ENCODE data around the gene GPC5.
A peak's percentile ranks its signal among the peaks of the same experiment; 100 is the strongest.

Gene GPC5

GRCh38 chr13:92017737-92018136 lies 619.3 kb downstream of the GPC5 start:
- no peak for DNase-seq (ENCODE audit: low read depth)

- DNase-seq (ENCODE audit: low read depth), result no peak
These were observed 630.3 kb downstream of the GPC5 start for GRCh38 chr13:92028695-92029094.

GRCh38 chr13:92029641-92030040 lies 631.2 kb downstream of the GPC5 start:
- no peak for DNase-seq (ENCODE audit: low read depth)

- no peak for DNase-seq (ENCODE audit: low read depth)
These were observed 640.5 kb downstream of the GPC5 start for GRCh38 chr13:92038905-92039304.

- DNase-seq (ENCODE audit: low read depth), result no peak
These were observed 644.1 kb downstream of the GPC5 start for GRCh38 chr13:92042522-92042921.

- DNase-seq (ENCODE audit: low read depth), result no peak
These were observed 645.9 kb downstream of the GPC5 start for GRCh38 chr13:92044351-92044750.

GRCh38 chr13:92054389-92054788 lies 656.0 kb downstream of the GPC5 start:
- no peak for DNase-seq (ENCODE audit: low read depth)

GRCh38 chr13:92074658-92075057 lies 676.2 kb downstream of the GPC5 start:
- DNase-seq (ENCODE audit: low read depth), result no peak

- peak; percentile 4 for DNase-seq (ENCODE audit: low read depth)
These were observed 699.0 kb downstream of the GPC5 start for GRCh38 chr13:92097337-92097903.

GRCh38 chr13:92101801-92102200 lies 703.4 kb downstream of the GPC5 start:
- DNase-seq (ENCODE audit: low read depth), result no peak

- DNase-seq (ENCODE audit: low read depth), result no peak
These were observed 705.3 kb downstream of the GPC5 start for GRCh38 chr13:92103689-92104153.

- DNase-seq (ENCODE audit: low read depth), result no peak
These were observed 723.9 kb downstream of the GPC5 start for GRCh38 chr13:92122186-92122853.

- DNase-seq (ENCODE audit: low read depth), result no peak
These were observed 728.0 kb downstream of the GPC5 start for GRCh38 chr13:92126399-92126798.

- no peak for DNase-seq (ENCODE audit: low read depth)
These were observed 737.1 kb downstream of the GPC5 start for GRCh38 chr13:92135509-92135908.

- DNase-seq (ENCODE audit: low read depth), result no peak
These were observed 738.2 kb downstream of the GPC5 start for GRCh38 chr13:92136449-92137155.

- no peak for DNase-seq (ENCODE audit: low read depth)
These were observed 739.1 kb downstream of the GPC5 start for GRCh38 chr13:92137520-92137919.

- no peak for DNase-seq (ENCODE audit: low read depth)
These were observed 745.3 kb downstream of the GPC5 start for GRCh38 chr13:92143766-92144165.

GRCh38 chr13:92150606-92151005 lies 752.2 kb downstream of the GPC5 start:
- no peak for DNase-seq (ENCODE audit: low read depth)

GRCh38 chr13:92158346-92158745 lies 759.9 kb downstream of the GPC5 start:
- no peak for DNase-seq (ENCODE audit: low read depth)

GRCh38 chr13:92164822-92165221 lies 766.4 kb downstream of the GPC5 start:
- no peak for DNase-seq (ENCODE audit: low read depth)

- DNase-seq (ENCODE audit: low read depth), result no peak
These were observed 773.8 kb downstream of the GPC5 start for GRCh38 chr13:92172191-92172590.

GRCh38 chr13:92173254-92173653 lies 774.8 kb downstream of the GPC5 start:
- DNase-seq (ENCODE audit: low read depth), result no peak

GRCh38 chr13:92175330-92175729 lies 776.9 kb downstream of the GPC5 start:
- DNase-seq (ENCODE audit: low read depth), result no peak

Data from HS-5 (cell line).